Measurements from ENCODE around the gene ENPP6. TPM values are rescaled to one million over a fixed set of nuclear protein-coding genes. Genes with fewer than 3 reads are reported as not detected.

Gene ENPP6
- total and polyA plus RNA-seq, 4 experiments from 2014 or later: not detected

DNA sequence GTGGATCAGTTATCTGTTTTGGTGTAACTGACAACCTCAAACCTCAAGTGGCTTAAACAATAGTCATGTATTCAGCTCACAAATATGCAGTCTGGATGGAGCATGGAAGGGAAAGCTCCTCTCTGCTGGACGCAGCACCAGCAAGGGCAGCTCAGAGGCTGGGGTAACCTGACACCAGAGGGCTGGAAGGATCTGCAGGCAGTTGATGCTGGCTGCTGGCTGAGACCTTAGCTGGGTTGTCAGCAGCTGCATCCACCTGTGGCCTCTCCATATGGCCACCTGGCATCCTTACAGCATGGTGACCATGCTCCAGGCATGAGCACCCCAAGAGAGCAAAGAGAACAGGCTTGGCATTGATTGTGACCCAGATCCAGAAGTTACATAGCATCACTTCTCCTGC lies 46.7 kb downstream of the ENPP6 start:
- no peaks in the 10 kb centered on the region for H3K9me3 ChIP-seq (ENCODE audit: control insufficient read depth in 1 of 2, low read length in 2 of 2)
- H3K27ac ChIP-seq (ENCODE audit: low read depth, low read length): no peak overlapping the region
- H3K4me1 Mint-ChIP-seq: peaks cover 0 to 8% (median under 1%) of the 10 kb centered on the region in 4 donors
- H3K4me1 ChIP-seq (ENCODE audit: insufficient read depth, low read length): no peaks in the 10 kb centered on the region
- ChIA-PET POLR2A (ENCODE audit: partially characterized antibody) (no interaction called here), CTCF (ENCODE audit: partially characterized antibody) (interaction anchor here (1.1 kb wide), 1 partner anchor 330 kb away, joined by 3 read pairs; no protein-coding TSS in a partner anchor)
- no peaks in the 10 kb centered on the region for H3K9me3 Mint-ChIP-seq
- H3K27ac Mint-ChIP-seq: no peak overlapping the region
- H3K4me3 Mint-ChIP-seq: no peak overlapping the region
- DNase-seq: no peak
- H3K27me3 Mint-ChIP-seq: peaks cover 34 to 43% of the 10 kb centered on the region in 2 donors
- no peaks in the 10 kb centered on the region for H3K36me3 Mint-ChIP-seq
- H3K36me3 ChIP-seq (ENCODE audit: insufficient read depth, low read length): no peaks in the 10 kb centered on the region
- H3K4me3 ChIP-seq (ENCODE audit: low read length in 2 of 2): no peak overlapping the region
- H3K27me3 ChIP-seq (ENCODE audit: insufficient read depth, low read length): peaks cover 1% of the 10 kb centered on the region
- intact Hi-C loops (cut with micrococcal nuclease): no loop called here

DNA sequence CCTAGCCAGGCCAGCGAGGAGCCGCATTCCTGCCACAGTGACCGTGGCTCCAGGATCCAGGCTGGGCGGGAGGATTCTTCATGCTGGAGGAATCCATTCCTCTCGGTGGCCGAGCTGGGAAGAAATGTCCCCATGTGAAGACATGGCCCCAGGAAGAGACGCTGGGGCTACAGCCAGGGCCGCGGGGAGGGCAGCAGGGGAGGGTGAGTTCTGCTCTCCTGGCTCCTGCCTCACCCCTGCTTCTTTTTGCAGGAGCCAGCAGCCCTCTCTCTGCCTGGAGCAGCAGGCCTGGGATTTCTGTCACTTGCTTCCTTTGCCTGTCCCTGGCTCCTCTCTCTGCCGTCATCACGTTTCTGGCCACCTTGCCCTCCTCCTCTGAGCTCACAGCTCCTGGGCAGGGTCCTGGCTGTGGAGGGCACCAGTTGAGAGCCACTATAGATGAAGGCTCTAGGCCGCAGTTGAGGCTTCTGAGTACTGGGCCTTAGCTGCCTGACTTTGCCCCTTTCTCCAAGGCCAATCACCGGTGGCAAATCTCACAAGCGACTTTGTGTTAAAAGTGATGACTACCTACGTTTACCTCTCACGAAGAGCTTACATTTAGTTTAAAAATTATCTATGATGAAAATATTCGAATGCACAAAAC lies 48.3 kb downstream of the ENPP6 start:
- no peaks in the 10 kb centered on the region for H3K27me3 ChIP-seq (ENCODE audit: insufficient read depth, low read length)
- Mint-ChIP-seq H3K9me3 (no peaks in the 10 kb centered on the region), H3K36me3 (no peaks in the 10 kb centered on the region), H3K27me3 (peaks cover 40 to 49% of the 10 kb centered on the region in 2 donors), H3K4me1 (peaks cover 0 to 8% (median under 1%) of the 10 kb centered on the region in 4 donors), H3K27ac (no peak overlapping the region), H3K4me3 (no peak overlapping the region)
- no peak overlapping the region for H3K27ac ChIP-seq (ENCODE audit: low read depth, low read length)
- H3K4me3 ChIP-seq (ENCODE audit: low read length in 2 of 2): no peak overlapping the region
- no peaks in the 10 kb centered on the region for H3K36me3 ChIP-seq (ENCODE audit: insufficient read depth, low read length)
- CTCF ChIA-PET (ENCODE audit: partially characterized antibody): interaction anchor here (1.0 to 2.4 kb wide), 2 partner anchors 11 to 83 kb away, joined by 3 to 9 read pairs; no protein-coding TSS in a partner anchor
- intact Hi-C loops (cut with micrococcal nuclease): loop anchor here (5.0 kb wide), 1 partner anchor 83 kb away; no protein-coding TSS in a partner anchor
- no peak for DNase-seq
- POLR2A ChIA-PET (ENCODE audit: partially characterized antibody): no interaction called here
- no peaks in the 10 kb centered on the region for H3K9me3 ChIP-seq (ENCODE audit: control insufficient read depth in 1 of 2, low read length in 2 of 2)
- H3K4me1 ChIP-seq (ENCODE audit: insufficient read depth, low read length): no peaks in the 10 kb centered on the region

DNA sequence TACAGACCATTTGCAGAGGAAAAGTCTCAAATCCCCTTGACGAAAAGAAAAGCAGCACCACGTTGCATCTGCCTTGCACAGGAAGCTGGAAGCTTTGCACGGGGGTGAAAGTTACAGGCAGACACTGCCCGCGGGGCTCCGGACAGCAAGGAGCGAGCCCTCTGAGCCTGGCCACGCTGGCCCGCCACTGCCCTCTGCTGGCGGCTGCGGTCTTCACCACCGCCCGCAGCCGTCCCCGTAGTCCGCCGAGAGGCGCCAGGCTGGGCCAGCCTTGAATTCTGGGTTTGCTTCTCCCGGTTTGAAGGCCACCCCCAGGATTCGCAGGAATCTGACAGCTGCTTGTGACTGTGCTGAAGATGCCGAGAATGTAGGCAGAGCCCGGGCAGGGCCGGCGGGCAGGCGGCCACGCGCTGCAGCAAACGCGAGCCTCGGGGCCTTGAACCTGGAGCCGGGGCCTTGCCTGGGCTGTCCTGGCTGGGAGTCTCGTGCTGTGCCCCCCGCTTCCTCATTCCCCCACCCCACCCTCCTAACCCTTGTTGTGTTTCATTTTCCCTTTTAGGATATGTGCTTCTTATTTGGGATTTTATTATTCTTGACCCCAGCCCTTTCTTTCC lies 49.2 kb downstream of the ENPP6 start:
- no peak overlapping the region for H3K4me3 Mint-ChIP-seq
- no peak overlapping the region for H3K27ac ChIP-seq (ENCODE audit: low read depth, low read length)
- H3K27ac Mint-ChIP-seq: no peak overlapping the region

DNA sequence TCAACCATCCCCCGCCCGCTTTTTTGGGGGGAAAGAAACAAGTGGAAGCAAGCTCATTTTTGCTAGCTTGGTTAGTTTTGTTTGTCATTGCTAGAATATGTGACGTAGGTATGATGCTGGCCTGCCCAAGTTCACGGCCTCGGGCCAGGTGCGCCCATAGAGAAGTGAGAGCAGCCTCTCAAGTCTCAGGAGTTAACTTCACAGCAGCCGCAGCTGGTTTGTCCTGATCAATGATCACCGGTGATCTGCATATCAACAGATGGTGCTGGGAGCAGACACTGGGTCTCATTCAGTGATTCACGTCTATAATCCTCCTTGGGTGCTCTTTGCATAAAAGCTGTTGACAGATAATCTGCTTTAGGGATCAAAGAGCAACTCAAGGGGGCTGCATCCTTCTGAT lies 50.1 kb downstream of the ENPP6 start:
- no peak for DNase-seq
- ChIA-PET POLR2A (ENCODE audit: partially characterized antibody) (no interaction called here), CTCF (ENCODE audit: partially characterized antibody) (interaction anchor here (0.9 to 2.7 kb wide), 6 partner anchors 9 to 327 kb away, joined by 3 to 9 read pairs (median 4); no protein-coding TSS in a partner anchor)
- no peak overlapping the region for H3K27ac Mint-ChIP-seq
- no peak overlapping the region for H3K4me3 Mint-ChIP-seq
- H3K27ac ChIP-seq (ENCODE audit: low read depth, low read length): no peak overlapping the region
- intact Hi-C loops (cut with micrococcal nuclease): loop anchor here (5.0 kb wide), 1 partner anchor 85 kb away; no protein-coding TSS in a partner anchor
- peaks cover 38 to 46% of the 10 kb centered on the region in 2 donors for H3K27me3 Mint-ChIP-seq
- no peaks in the 10 kb centered on the region for H3K27me3 ChIP-seq (ENCODE audit: insufficient read depth, low read length)
- no peaks in the 10 kb centered on the region for H3K36me3 ChIP-seq (ENCODE audit: insufficient read depth, low read length)
- no peak overlapping the region for H3K4me3 ChIP-seq (ENCODE audit: low read length in 2 of 2)
- no peaks in the 10 kb centered on the region for H3K9me3 ChIP-seq (ENCODE audit: control insufficient read depth in 1 of 2, low read length in 2 of 2)
- peaks cover 0 to 8% (median under 1%) of the 10 kb centered on the region in 4 donors for H3K4me1 Mint-ChIP-seq
- H3K4me1 ChIP-seq (ENCODE audit: insufficient read depth, low read length): no peaks in the 10 kb centered on the region
- no peaks in the 10 kb centered on the region for H3K36me3 Mint-ChIP-seq
- no peaks in the 10 kb centered on the region for H3K9me3 Mint-ChIP-seq

More for the DNA sequence above, 49.2 kb downstream of the ENPP6 start:
- Histone ChIP-seq H3K27me3 (ENCODE audit: insufficient read depth, low read length) (no peaks in the 10 kb centered on the region), H3K9me3 (ENCODE audit: control insufficient read depth in 1 of 2, low read length in 2 of 2) (no peaks in the 10 kb centered on the region), H3K4me1 (ENCODE audit: insufficient read depth, low read length) (no peaks in the 10 kb centered on the region), H3K4me3 (ENCODE audit: low read length in 2 of 2) (no peak overlapping the region), H3K36me3 (ENCODE audit: insufficient read depth, low read length) (no peaks in the 10 kb centered on the region)
- ChIA-PET POLR2A (ENCODE audit: partially characterized antibody) (no interaction called here), CTCF (ENCODE audit: partially characterized antibody) (interaction anchor here (0.6 to 2.7 kb wide), 6 partner anchors 10 to 449 kb away, joined by 3 to 9 read pairs (median 3); no protein-coding TSS in a partner anchor)
- intact Hi-C loops (cut with micrococcal nuclease): loop anchor here (5.0 kb wide), 1 partner anchor 84 kb away; no protein-coding TSS in a partner anchor
- peaks cover 0 to 8% (median under 1%) of the 10 kb centered on the region in 4 donors for H3K4me1 Mint-ChIP-seq
- H3K9me3 Mint-ChIP-seq: no peaks in the 10 kb centered on the region
- peaks cover 41 to 49% of the 10 kb centered on the region in 2 donors for H3K27me3 Mint-ChIP-seq
- no peaks in the 10 kb centered on the region for H3K36me3 Mint-ChIP-seq
- DNase-seq: peak in 4 of 5 donors; percentile 11 to 38 (median 20)

DNA sequence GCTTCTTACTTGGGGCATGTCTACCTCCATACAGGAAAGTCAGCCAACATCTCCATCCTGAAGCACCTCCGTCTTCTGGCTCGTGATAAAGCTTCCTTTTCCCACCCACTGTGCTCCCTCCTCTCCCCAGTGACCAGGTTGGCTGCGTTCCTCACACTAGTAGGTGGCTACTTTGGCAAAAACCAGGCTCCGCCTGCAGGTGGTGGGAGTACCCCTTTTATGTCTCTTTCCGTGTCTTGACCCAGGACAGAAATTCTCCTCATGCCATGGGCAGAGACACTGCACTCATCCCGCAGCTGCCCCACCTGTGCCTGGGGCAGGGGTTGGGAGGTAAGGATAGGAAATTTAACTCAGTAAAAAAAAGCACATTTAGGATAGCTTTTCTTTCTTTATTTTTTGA lies 50.9 kb downstream of the ENPP6 start:
- Mint-ChIP-seq H3K4me1 (peaks cover 0 to 8% (median under 1%) of the 10 kb centered on the region in 4 donors), H3K4me3 (no peak overlapping the region), H3K36me3 (no peaks in the 10 kb centered on the region), H3K27ac (no peak overlapping the region), H3K9me3 (no peaks in the 10 kb centered on the region), H3K27me3 (peaks cover 37 to 44% of the 10 kb centered on the region in 2 donors)
- ChIA-PET CTCF (ENCODE audit: partially characterized antibody) (interaction anchor here (0.9 to 2.7 kb wide), 5 partner anchors 8 to 326 kb away, joined by 3 to 9 read pairs (median 6); no protein-coding TSS in a partner anchor), POLR2A (ENCODE audit: partially characterized antibody) (no interaction called here)
- no peaks in the 10 kb centered on the region for H3K9me3 ChIP-seq (ENCODE audit: control insufficient read depth in 1 of 2, low read length in 2 of 2)
- no peaks in the 10 kb centered on the region for H3K4me1 ChIP-seq (ENCODE audit: insufficient read depth, low read length)
- H3K4me3 ChIP-seq (ENCODE audit: low read length in 2 of 2): no peak overlapping the region
- intact Hi-C loops (cut with micrococcal nuclease): loop anchor here (5.0 kb wide), 1 partner anchor 86 kb away; no protein-coding TSS in a partner anchor
- DNase-seq: no peak
- H3K36me3 ChIP-seq (ENCODE audit: insufficient read depth, low read length): no peaks in the 10 kb centered on the region
- H3K27me3 ChIP-seq (ENCODE audit: insufficient read depth, low read length): no peaks in the 10 kb centered on the region
- H3K27ac ChIP-seq (ENCODE audit: low read depth, low read length): no peak overlapping the region

DNA sequence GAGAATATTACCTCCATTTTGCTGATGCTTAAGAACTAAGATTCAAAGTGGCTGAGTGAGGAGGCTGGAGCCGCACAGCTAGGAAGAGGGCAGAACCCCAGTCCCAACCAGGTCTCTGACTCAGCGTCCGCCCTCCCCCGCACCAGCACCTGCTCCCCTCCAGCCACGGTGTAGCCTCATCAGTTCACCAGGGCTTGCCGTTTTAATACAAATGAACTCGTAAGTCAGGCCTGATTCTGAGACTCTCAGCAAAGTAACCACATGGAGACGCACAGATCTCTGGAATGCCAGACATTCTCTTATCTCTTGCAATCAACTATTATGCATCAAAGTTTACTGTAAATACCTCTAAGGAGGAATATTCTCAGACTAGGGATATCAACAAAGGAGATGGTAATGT lies 52.4 kb downstream of the ENPP6 start:
- CTCF ChIA-PET (ENCODE audit: partially characterized antibody): interaction anchor here (1.2 to 1.5 kb wide), 2 partner anchors 9 to 87 kb away, joined by 3 read pairs; no protein-coding TSS in a partner anchor
- Histone ChIP-seq H3K4me3 (ENCODE audit: low read length in 2 of 2) (no peak overlapping the region), H3K36me3 (ENCODE audit: insufficient read depth, low read length) (no peaks in the 10 kb centered on the region), H3K27me3 (ENCODE audit: insufficient read depth, low read length) (no peaks in the 10 kb centered on the region), H3K9me3 (ENCODE audit: control insufficient read depth in 1 of 2, low read length in 2 of 2) (no peaks in the 10 kb centered on the region), H3K4me1 (ENCODE audit: insufficient read depth, low read length) (no peaks in the 10 kb centered on the region), H3K27ac (ENCODE audit: low read depth, low read length) (no peak overlapping the region)
- Mint-ChIP-seq H3K36me3 (no peaks in the 10 kb centered on the region), H3K27me3 (peaks cover 41 to 52% of the 10 kb centered on the region in 2 donors), H3K4me3 (no peak overlapping the region), H3K9me3 (no peaks in the 10 kb centered on the region), H3K27ac (no peak overlapping the region), H3K4me1 (peaks cover 0 to 8% (median under 1%) of the 10 kb centered on the region in 4 donors)
- intact Hi-C loops (cut with micrococcal nuclease): loop anchor here (5.0 kb wide), 1 partner anchor 87 kb away; no protein-coding TSS in a partner anchor
- POLR2A ChIA-PET (ENCODE audit: partially characterized antibody): no interaction called here
- DNase-seq: no peak

DNA sequence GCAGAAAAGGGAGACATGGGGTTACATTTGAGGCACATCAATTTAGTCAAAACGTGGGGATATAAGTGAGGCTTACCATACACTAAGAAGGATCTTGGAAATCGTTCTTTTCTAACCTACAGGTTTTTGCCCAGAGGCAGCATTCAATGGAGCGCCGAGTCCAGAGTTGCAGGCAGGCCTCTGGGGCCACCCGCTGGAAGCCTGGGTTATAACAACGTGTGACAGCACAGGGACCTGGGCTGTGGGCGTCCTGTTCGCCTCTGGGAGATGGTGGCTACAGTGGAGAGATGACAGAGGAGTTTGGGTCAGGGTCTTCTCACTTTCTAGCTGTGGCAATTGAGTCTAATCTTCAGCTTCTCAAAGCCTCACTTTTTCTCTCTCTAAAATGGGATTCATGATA lies 53.9 kb downstream of the ENPP6 start:
- intact Hi-C loops (cut with micrococcal nuclease): no loop called here
- H3K27ac Mint-ChIP-seq: no peak overlapping the region
- peak in 1 of 5 donors; percentile 4 for DNase-seq

More for the DNA sequence above, 53.9 kb downstream of the ENPP6 start:
- peaks cover 40 to 46% of the 10 kb centered on the region in 2 donors for H3K27me3 Mint-ChIP-seq
- peaks cover 0 to 1% (median 0%) of the 10 kb centered on the region in 8 donors for H3K9me3 Mint-ChIP-seq
- Histone ChIP-seq H3K27ac (ENCODE audit: low read depth, low read length) (no peak overlapping the region), H3K4me3 (ENCODE audit: low read length in 2 of 2) (no peak overlapping the region), H3K36me3 (ENCODE audit: insufficient read depth, low read length) (no peaks in the 10 kb centered on the region), H3K9me3 (ENCODE audit: control insufficient read depth in 1 of 2, low read length in 2 of 2) (no peaks in the 10 kb centered on the region), H3K4me1 (ENCODE audit: insufficient read depth, low read length) (no peaks in the 10 kb centered on the region), H3K27me3 (ENCODE audit: insufficient read depth, low read length) (no peaks in the 10 kb centered on the region)
- ChIA-PET POLR2A (ENCODE audit: partially characterized antibody) (no interaction called here), CTCF (ENCODE audit: partially characterized antibody) (no interaction called here)
- H3K4me3 Mint-ChIP-seq: no peak overlapping the region
- no peaks in the 10 kb centered on the region for H3K36me3 Mint-ChIP-seq
- peaks cover 0 to 5% (median under 1%) of the 10 kb centered on the region in 4 donors for H3K4me1 Mint-ChIP-seq

Data from CD4-positive, alpha-beta memory T cell (primary cell).